OCI-LY1 (cell line): ENCODE measurements around the gene MCHR1.

Source experiments
- H2AFZ ChIP-seq: fragments of 200-600 bp; sonication (generic), shearing (Covaris generic); 2 replicates; pipeline ENCODE4 v1.6.0; 2014; ENCODE audit warnings: antibody characterized with exemption, mild to moderate bottlenecking, low read length
- H3F3A ChIP-seq: fragments of 200-600 bp; sonication (generic), shearing (Covaris generic); 2 replicates; pipeline ENCODE4 v1.6.0; 2014; ENCODE audit warnings: mild to moderate bottlenecking, antibody characterized with exemption, low read length, moderate library complexity; ENCODE audit not compliant: insufficient read depth
- H3K27ac ChIP-seq: fragments of 200-600 bp; sonication (generic); 2 replicates; pipeline ENCODE4 v1.5.1; 2014; ENCODE audit warnings: low read length, mixed run types, mild to moderate bottlenecking, low read depth; ENCODE audit not compliant: poor library complexity, severe bottlenecking
- H3K27me3 ChIP-seq: fragments of 200-600 bp; sonication (generic); 2 replicates; pipeline ENCODE4 v1.6.0; 2014; ENCODE audit warnings: antibody characterized with exemption, mild to moderate bottlenecking, low read length, moderate library complexity; ENCODE audit not compliant: insufficient read depth
- H3K36me3 ChIP-seq: fragments of 200-600 bp; sonication (generic); 2 replicates; pipeline ENCODE4 v1.6.1; 2014; ENCODE audit warnings: mild to moderate bottlenecking, antibody characterized with exemption, low read length, moderate library complexity, mixed read lengths; ENCODE audit not compliant: insufficient read depth
- H3K4me1 ChIP-seq: fragments of 200-600 bp; sonication (generic); 2 replicates; pipeline ENCODE4 v1.5.1; 2014; ENCODE audit warnings: mild to moderate bottlenecking, low read length, moderate library complexity; ENCODE audit not compliant: insufficient read depth, severe bottlenecking
- H3K4me2 ChIP-seq: fragments of 200-600 bp; sonication (generic), shearing (Covaris generic); 2 replicates; pipeline ENCODE4 v1.6.1; 2014; ENCODE audit warnings: low read length
- H3K4me3 ChIP-seq: fragments of 200-600 bp; sonication (generic); 2 replicates; pipeline ENCODE4 v1.5.1; 2014; ENCODE audit warnings: low read length, low read depth, mild to moderate bottlenecking, mixed read lengths; ENCODE audit not compliant: poor library complexity, severe bottlenecking
- H3K79me2 ChIP-seq: fragments of 200-600 bp; shearing (Covaris generic); 2 replicates; pipeline ENCODE4 v1.6.1; 2016; ENCODE audit warnings: mixed run types, low read length, mixed read lengths; ENCODE audit not compliant: insufficient read depth
- H3K9ac ChIP-seq: fragments of 200-600 bp; sonication (generic), shearing (Covaris generic); 2 replicates; pipeline ENCODE4 v1.6.1; 2014; ENCODE audit warnings: mild to moderate bottlenecking, low read length, mixed read lengths
- H3K9me2 ChIP-seq: fragments of 200-600 bp; sonication (generic), shearing (Covaris generic); 2 replicates; pipeline ENCODE4 v1.6.1; 2014; ENCODE audit warnings: low read depth, mild to moderate bottlenecking, low read length, mixed read lengths
- H3K9me3 ChIP-seq: fragments of 200-600 bp; shearing (Covaris generic); 2 replicates; pipeline ENCODE4 v1.6.1; 2014; ENCODE audit warnings: low read length, mixed read lengths
- H4K20me1 ChIP-seq: fragments of 200-600 bp; sonication (generic), shearing (Covaris generic); 2 replicates; pipeline ENCODE4 v1.6.0; 2016; ENCODE audit warnings: mild to moderate bottlenecking, low read length; ENCODE audit not compliant: insufficient read depth
- EZH2 ChIP-seq: fragments of 200-600 bp; sonication (generic), shearing (Covaris generic); IDR thresholded peaks from 2 replicates; pipeline ENCODE4 v1.8.0; 2017; ENCODE audit warnings: borderline replicate concordance, mixed run types, mild to moderate bottlenecking, antibody characterized with exemption, low read length, moderate library complexity, mixed read lengths
- TF ChIP-seq, protein P1 (sequence below): fragments of 200-600 bp; sonication (generic), shearing (Covaris generic); IDR thresholded peaks from 2 replicates; pipeline ENCODE4 v1.5.1; 2017; ENCODE audit warnings: mild to moderate bottlenecking, antibody characterized with exemption, low read length, moderate library complexity, mixed read lengths

MCHR1 gene

DNA sequence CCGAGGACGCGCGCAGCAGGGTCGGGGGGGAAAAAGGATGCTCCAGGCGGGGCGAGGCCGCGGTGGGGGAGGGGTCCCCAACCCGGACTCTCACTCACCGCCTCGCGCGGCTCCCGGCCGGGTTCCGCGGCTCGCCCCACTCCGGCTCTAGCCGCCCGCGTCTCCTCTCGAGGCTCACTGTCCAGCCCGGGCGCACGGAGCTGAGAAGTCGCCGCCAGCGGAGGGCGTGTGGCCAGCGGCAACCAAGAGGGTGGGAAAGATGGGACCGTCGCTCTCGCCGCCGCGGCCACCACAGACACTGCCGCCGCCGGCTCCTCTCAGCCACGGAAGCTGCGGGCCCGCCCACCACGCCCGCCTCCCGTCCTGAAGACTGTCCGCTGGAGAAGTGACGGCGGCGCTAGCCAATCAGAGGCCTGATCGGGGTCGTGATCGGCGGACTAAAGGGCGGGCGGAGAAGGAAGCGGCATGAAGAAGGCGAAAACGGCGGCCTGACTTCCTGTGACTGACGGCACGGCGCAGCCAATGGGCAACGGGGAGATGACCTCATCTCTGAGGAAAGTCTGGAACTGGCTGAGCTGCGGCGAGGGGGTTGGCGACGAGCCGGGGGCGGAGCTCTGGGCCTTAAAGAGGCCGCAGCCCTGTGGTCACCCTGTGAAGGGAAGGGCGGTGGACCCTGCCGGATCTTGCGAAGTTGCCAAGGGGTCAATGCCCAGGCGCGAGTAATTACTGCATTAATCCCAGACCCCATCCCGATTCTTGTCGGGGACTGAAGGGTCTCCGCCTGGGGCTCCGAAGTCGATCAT is 42.7 kb upstream of the MCHR1 start, which contains the start of gene MRTFA:
TSS of gene MRTFA (minus strand) at position 340 of the 803 bp plus-strand sequence.
- Histone ChIP-seq H3F3A (no peaks in the 10 kb centered on the region), H3K4me3 (peak within 1 kb of the TSS; percentile 90), H3K27ac (peak within 1 kb of the TSS; percentile 13), H2AFZ (peak within 1 kb of the TSS; percentile 4; the same call in 1 of the 2 replicates), H3K27me3 (no peaks in the 10 kb centered on the region), H3K79me2 (peaks cover 39% of the 10 kb centered on the region), H3K9ac (peak within 1 kb of the TSS; percentile 75), H3K9me3 (no peaks in the 10 kb centered on the region), H3K36me3 (no peaks in the 10 kb centered on the region), H3K9me2 (no peaks in the 10 kb centered on the region), H3K4me1 (peaks cover 21% of the 10 kb centered on the region), H3K4me2 (peak within 1 kb of the TSS; percentile 99), H4K20me1 (no peaks in the 10 kb centered on the region)
- TF ChIP-seq, protein P1, sequence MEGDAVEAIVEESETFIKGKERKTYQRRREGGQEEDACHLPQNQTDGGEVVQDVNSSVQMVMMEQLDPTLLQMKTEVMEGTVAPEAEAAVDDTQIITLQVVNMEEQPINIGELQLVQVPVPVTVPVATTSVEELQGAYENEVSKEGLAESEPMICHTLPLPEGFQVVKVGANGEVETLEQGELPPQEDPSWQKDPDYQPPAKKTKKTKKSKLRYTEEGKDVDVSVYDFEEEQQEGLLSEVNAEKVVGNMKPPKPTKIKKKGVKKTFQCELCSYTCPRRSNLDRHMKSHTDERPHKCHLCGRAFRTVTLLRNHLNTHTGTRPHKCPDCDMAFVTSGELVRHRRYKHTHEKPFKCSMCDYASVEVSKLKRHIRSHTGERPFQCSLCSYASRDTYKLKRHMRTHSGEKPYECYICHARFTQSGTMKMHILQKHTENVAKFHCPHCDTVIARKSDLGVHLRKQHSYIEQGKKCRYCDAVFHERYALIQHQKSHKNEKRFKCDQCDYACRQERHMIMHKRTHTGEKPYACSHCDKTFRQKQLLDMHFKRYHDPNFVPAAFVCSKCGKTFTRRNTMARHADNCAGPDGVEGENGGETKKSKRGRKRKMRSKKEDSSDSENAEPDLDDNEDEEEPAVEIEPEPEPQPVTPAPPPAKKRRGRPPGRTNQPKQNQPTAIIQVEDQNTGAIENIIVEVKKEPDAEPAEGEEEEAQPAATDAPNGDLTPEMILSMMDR = no peak
- TF ChIP-seq EZH2 = no peak

DNA sequence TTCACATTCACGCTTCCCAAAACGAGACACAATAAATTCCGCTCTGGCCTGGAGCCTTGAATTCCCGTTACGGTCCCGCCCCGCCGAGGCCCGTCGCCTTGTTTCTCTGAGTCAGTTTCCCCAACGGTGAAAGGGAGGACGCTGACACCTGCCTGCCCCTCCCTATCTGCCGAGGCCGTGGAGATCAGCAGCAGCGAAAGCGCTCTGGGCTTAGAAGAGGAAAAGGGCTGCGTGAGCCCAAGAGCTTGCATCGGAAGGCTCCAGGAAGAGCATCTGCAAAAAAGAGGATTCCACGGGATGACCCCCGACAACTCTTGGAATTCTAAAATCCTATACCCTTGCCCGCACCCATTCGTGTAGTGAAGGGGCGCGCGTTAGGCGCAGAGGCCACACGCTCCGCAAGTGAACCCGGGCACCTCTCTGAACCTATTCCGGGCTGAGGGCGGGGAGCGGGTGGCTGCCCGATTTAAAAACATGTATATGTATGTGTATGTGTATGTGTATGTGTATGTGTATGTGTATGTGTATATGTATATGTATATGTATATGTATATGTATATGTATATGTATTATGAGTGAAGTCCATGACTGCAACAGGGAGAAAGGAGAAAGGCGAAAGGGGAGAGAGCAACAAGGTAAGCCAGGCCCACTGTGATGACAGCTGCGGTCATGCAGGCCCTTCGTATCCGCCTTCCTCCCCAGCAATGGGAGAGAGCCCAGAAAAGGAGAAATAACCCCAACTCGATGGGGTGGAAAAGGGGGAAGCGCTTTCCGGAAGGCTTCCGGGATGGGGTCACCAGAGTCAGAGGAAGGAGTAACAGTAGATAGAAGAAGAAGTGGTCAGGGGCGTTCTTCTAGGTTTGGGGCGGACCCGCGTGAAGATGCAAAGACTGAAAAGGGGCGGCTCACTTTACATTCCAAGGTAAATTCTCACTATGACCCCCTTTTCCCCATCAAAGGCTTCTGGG is 41.8 kb upstream of the MCHR1 start:
- Histone ChIP-seq H3K27me3 (no peaks in the 10 kb centered on the region), H3K9me2 (no peaks in the 10 kb centered on the region), H3K9me3 (no peaks in the 10 kb centered on the region), H3K4me1 (peaks cover 21% of the 10 kb centered on the region), H3K4me2 (peak overlapping the region; percentile 78), H3K4me3 (peak overlapping the region; percentile 90), H3F3A (no peaks in the 10 kb centered on the region), H2AFZ (peak overlapping the region; percentile 4; the same call in 1 of the 2 replicates), H3K79me2 (peaks cover 32% of the 10 kb centered on the region), H3K27ac (peak overlapping the region; percentile 13), H3K36me3 (no peaks in the 10 kb centered on the region), H4K20me1 (no peaks in the 10 kb centered on the region), H3K9ac (peak overlapping the region; percentile 72)
- no peak for TF ChIP-seq EZH2
- TF ChIP-seq, protein P1 = no peak

DNA sequence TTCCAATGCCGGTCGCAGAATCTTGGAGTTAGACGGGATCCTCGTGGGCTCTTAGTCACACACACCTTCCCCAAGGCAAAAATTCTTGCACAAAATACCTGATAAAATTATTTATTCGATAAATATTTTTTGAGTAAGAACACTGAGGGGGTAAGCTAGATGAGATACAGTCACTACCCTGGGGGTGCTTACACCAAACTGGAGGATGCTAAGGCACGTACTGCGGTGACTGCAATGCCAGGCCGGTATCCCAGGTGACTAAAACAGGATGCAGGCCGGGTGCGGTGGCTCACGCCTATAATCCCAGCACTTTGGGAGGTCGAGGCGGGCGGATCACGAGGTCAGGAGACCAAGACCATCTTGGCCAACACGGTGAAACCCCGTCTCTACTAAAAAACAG is 41.0 kb upstream of the MCHR1 start:
- Histone ChIP-seq H3K9ac (no peak overlapping the region), H3K4me3 (no peak overlapping the region), H3K27ac (no peak overlapping the region), H4K20me1 (no peaks in the 10 kb centered on the region), H3K9me2 (no peaks in the 10 kb centered on the region), H3K79me2 (peaks cover 24% of the 10 kb centered on the region), H3K9me3 (no peaks in the 10 kb centered on the region), H3K27me3 (no peaks in the 10 kb centered on the region), H3K4me1 (peaks cover 21% of the 10 kb centered on the region), H2AFZ (no peak overlapping the region), H3F3A (no peaks in the 10 kb centered on the region), H3K36me3 (no peaks in the 10 kb centered on the region), H3K4me2 (no peak overlapping the region)
- no peak for TF ChIP-seq EZH2
- TF ChIP-seq, protein P1 = no peak
